ENCODE data around the gene COL12A1.

GRCh38 chr6:75094614-75095200 lies 111.1 kb downstream of the COL12A1 start:
- TF ChIP-seq POLR2AphosphoS5 (IDR thresholded peaks at IDR 0.05; ENCODE audit: low read depth, low read length), result no peak
- no peak for TF ChIP-seq POLR2A (IDR thresholded peaks at IDR 0.05; ENCODE audit: low read depth, low read length)

Data from GM12892 (cell line).